ENCODE data around the gene PRSS8.

PRSS8 gene

DNA sequence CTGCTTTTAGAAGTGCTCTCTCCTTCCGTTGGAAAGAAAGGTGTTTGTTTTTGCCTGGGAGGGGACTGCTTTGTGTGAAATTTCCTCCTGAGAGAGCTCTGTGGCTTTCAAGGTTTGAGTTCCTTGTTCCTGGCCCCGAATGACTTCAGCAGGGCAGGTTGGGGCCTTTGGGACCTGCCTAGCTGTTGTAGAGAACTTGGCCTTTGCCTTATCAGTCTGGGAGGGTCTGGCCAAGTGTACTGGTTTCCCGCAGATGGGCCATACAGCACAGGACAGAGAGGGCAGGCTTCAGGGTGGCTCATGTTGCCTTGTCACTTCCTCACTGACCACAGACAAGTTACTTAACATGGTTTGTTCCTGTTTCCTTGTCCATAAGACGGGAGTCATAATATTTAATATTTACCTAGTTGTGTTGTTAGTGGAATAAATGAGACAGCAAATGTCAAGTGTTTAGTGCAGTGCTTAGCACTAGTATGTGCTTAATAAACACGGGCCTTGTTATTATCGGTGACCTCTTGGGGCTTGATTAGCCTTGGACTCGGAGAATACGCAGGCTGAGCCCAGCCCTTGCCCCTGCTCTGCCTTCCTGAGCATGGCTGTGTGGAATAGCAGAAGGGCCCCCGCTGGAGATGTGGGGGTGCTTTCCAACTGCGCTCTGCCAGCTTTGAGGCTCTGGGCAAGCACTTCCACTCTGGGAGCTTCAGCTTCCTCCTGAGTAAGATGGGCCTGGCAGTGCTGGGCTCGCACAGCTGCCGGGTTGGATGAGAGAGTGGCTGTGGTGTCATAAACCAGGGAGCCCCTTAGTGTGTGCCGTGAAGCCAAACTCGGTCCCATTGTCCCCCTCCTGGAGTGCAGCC is 6.6 kb downstream of the PRSS8 start:
- no peak for DNase-seq

DNA sequence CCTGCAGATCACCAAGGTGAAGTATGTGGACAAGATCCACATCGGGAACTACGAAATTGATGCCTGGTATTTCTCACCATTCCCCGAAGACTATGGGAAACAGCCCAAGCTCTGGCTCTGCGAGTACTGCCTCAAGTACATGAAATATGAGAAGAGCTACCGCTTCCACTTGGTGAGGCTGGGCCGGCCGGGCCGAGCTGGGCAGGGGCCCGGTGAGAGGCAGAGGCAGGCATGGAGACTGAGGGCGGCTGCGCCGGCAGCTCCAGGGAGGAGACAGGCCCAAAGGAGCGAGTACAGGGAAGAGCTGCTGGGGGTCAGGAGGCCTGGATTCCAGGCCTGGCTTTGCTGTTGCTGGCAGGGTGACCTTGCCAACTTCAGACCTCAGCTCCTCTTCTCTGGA is 8.3 kb downstream of the PRSS8 start:
- no peak for DNase-seq

- DNase-seq, result no peak
Observed at GRCh38 chr16:31125844-31126243, 9.7 kb downstream of the PRSS8 start.

GRCh38 chr16:31120129-31120528 is 15.4 kb downstream of the PRSS8 start:
- no peak for DNase-seq

DNA sequence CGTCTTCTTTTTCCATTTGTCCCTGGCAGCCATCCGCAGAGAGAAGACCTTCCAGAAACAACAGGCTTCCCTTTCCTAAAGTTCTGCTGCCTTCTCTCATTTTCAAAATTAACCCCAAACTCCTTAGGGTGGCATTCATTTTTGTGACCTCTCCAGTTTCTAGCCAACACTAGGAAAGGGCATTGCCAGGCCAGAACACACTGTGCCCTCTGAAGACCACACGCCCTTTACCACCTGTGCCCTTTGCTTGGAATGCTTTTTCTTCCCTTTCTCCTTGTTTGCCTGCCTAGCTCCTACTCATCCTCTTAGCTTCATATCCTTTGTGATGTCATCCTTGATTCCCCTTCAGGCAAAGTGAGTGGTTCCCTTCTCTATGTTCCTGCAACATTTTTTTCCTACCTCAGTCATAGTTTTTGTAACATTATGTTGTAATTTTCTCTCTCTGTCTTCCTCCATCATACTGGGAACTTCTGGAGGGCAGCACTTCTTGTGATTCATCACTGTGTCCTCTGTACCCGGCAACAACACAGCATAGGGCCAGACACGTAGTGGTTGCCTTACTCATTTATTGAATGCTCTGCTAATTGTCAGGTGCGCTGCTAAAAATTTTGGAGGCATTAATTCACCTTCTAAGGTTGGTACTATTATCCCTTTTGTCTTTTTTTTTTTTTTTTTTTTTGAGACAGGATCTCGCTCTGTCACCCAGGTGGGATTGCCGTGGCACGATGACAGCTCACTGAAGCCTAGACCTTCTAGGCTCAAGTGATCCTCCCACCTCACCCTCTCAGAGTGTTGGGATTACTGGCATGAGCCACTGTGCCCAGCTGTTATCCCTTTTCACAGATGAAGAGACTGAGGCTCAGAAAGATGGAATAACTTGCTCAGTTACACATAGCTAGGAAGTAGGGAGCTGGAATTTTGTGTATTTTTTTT is 17.0 kb downstream of the PRSS8 start:
- DNase-seq, result no peak

GRCh38 chr16:31117384-31118222 is 17.9 kb downstream of the PRSS8 start, which contains the start of gene KAT8:
KAT8 (plus strand) TSS chr16:31117664; CDS start chr16:31117682, 18 bp downstream.
- peak; percentile 88 to 96 (median 92) for DNase-seq

DNA sequence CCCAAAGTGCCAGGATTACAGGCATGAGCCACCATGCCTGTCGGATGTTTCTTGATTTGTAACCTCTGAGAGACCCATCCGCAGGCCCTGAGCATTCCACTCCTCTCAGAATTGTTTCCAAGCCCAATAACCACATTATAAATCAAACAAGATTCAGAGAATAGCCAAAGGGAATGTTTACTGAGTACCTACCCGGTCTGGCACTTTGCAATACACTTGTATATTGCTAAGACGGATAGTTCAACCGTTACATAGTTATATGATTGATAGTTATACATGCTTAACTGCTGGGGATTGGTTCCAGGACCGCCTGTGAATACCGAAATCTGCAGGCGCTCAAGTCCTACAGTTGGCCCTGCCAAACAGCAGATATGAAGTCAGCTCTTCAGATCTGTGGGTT is 21.1 kb downstream of the PRSS8 start:
- no peak for DNase-seq

- DNase-seq, result no peak
Observed at GRCh38 chr16:31113121-31114120, 22.1 kb downstream of the PRSS8 start.

GRCh38 chr16:31112711-31113110 is 22.8 kb downstream of the PRSS8 start:
- no peak for DNase-seq

GRCh38 chr16:31111881-31112466 is 23.6 kb downstream of the PRSS8 start:
- DNase-seq, result no peak

DNA sequence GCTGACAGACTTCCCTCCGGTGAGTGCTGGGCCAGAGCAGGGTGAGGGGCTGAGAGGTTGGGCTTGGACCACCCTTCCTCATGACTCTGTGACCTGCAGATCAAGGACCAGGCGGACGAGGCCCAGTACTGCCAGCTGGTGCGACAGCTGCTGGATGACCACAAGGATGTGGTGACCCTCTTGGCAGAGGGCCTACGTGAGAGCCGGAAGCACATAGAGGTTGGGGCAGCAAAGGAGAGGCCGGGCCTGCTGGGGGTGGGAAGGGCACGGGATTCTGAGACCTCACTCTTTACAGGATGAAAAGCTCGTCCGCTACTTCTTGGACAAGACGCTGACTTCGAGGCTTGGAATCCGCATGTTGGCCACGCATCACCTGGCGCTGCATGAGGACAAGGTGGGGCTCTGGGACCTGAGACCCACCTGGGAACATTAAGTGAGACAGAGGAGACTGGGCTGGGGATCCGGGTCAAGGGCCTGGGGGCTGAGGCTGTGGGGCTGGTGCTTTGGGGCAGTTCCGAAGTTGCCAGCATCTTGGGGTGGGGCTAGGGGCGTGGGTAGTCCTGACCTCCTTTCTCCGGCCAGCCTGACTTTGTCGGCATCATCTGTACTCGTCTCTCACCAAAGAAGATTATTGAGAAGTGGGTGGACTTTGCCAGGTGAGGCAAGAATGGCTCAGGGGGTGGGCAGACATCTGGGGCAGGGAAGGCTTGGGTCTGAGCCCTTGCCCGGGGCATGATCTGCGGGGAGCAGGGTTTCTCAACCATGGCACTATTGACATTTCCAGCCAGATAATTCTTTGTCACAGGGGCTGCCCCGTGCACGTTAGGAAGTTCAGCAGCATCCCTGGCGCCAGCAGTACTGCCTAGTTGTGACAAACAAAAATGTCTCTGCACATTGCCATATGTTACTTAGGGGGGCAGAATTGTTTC is 25.2 kb downstream of the PRSS8 start:
- no peak for DNase-seq

DNA sequence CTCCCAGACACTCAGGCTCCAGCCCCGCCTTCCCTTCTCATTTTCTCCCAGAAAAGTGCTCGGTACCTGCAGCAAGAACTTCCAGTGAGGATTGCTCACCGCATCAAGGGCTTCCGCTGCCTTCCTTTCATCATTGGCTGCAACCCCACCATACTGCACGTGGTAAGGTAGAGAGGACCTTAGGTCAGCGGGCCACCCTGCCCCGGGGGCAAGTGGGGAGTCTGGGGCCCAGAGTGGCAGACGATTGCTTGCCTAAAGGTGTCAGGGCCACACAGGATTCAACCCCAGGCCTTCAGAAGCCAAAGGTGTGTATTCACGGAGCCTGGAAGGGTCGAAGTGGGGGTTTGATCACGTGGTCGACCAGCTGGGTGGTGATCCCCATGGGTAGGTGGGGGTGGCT is 25.9 kb downstream of the PRSS8 start:
- no peak for DNase-seq

GRCh38 chr16:31108794-31109558 is 26.6 kb downstream of the PRSS8 start:
- DNase-seq, result no peak

GRCh38 chr16:31108035-31108793 is 27.3 kb downstream of the PRSS8 start, which contains the start of gene BCKDK:
BCKDK (plus strand) TSS chr16:31108386; CDS start chr16:31109224, 838 bp downstream.
- peak; percentile 15 to 48 (median 26) for DNase-seq

DNA sequence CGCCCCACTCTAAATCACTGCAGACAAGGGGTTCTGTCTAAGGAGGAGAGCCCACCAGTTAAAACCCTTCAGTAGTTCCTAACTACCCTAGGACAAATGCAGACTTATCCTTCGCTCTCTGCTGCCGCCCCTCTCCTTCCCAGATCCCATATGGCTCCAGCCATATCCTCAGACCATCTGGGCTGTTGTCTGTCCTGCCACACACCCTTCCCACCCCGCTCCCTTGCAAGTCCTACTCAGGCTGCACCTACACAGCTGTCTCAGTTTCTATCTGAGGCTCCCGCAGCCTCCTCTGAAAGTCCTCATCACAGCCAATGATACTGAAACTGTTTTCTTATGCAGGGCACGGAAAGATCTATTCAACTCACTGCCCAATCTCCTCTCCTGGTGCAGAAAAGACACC is 28.1 kb downstream of the PRSS8 start:
- DNase-seq, result no peak

- DNase-seq, result no peak
Observed at GRCh38 chr16:31106509-31107464, 28.7 kb downstream of the PRSS8 start.

GRCh38 chr16:31105677-31106213 is 29.8 kb downstream of the PRSS8 start:
- DNase-seq, result peak; percentile 50 to 73 (median 68)

All from activated naive CD4-positive, alpha-beta T cell (primary cell).